Panc1 (cell line): ENCODE data around the gene ABCG1. TPM values are rescaled to one million over a fixed set of nuclear protein-coding genes. Genes with fewer than 3 reads are reported as not detected.

Experiments used
- ATAC-seq: fragments of 200-7000 bp; cut with Tn5 transposase; 2 replicates; pipeline ENCODE4 v1.9.1; 2020; ENCODE audit warnings: mild to moderate bottlenecking, moderate library complexity
- BruUV-seq: library from RNA; stranded (reverse); fragments of 400-500 nt; replicated peaks from 2 replicates; lab custom pipeline; 2021; lab: Mats Ljungman, UMichigan
- CTCF ChIA-PET: fragments of 300-600 bp; sonication (Branson Sonifier 250); formaldehyde crosslinking; loops from one replicate; lab custom pipeline; 2022; ENCODE audit warnings: antibody characterized with exemption; lab: Charles Lee
- POLR2A ChIA-PET: fragments of 300-600 bp; sonication (Branson Sonifier 250); formaldehyde crosslinking; loops from one replicate; lab custom pipeline; 2022; ENCODE audit warnings: antibody characterized with exemption; lab: Charles Lee
- DNase-seq: peaks from one replicate; pipeline ENCODE4 v3.0.0-alpha.2; 2010; ENCODE audit warnings: low read depth, low spot score
- H3K27ac ChIP-seq: 2 replicates; pipeline ENCODE4 v1.5.1; 2011; ENCODE audit warnings: mild to moderate bottlenecking, low read length, inconsistent platforms
- H3K27me3 ChIP-seq: fragments of 200-500 bp; sonication (Bioruptor generic); 2 replicates; pipeline ENCODE4 v1.6.0; 2014; ENCODE audit warnings: low read length, inconsistent platforms; ENCODE audit not compliant: control insufficient read depth, insufficient read depth
- H3K36me3 ChIP-seq: fragments of 200-500 bp; sonication (Bioruptor generic); 2 replicates; pipeline ENCODE4 v1.5.1; 2014; ENCODE audit warnings: inconsistent platforms, mild to moderate bottlenecking, low read length, moderate library complexity; ENCODE audit not compliant: control insufficient read depth, insufficient read depth
- H3K4me1 ChIP-seq: 2 replicates; pipeline ENCODE4 v1.5.1; 2011; ENCODE audit warnings: inconsistent platforms, mild to moderate bottlenecking, low read length, moderate library complexity; ENCODE audit not compliant: control insufficient read depth, insufficient read depth
- H3K4me3 ChIP-seq, 2 experiments: 2 replicates each; pipeline ENCODE4 v1.5.1; 2011 to 2012; ENCODE audit warnings: low read depth in 2 of 2, low read length in 2 of 2, mild to moderate bottlenecking in 2 of 2, inconsistent platforms in 1 of 2, moderate library complexity in 1 of 2
- H3K9me3 ChIP-seq: fragments of 200-500 bp; sonication (Bioruptor generic); 2 replicates; pipeline ENCODE4 v1.5.1; 2014; ENCODE audit warnings: low read depth, mild to moderate bottlenecking, inconsistent platforms, low read length, moderate library complexity; ENCODE audit not compliant: control insufficient read depth, insufficient read depth
- CTCF ChIP-seq: fragments of 450-650 bp; IDR thresholded peaks from 2 replicates; pipeline ENCODE4 v1.5.1; 2017; ENCODE audit warnings: mild to moderate bottlenecking
- POLR2AphosphoS5 ChIP-seq: IDR thresholded peaks from 2 replicates; pipeline ENCODE4 v1.6.1; 2012; ENCODE audit warnings: mild to moderate bottlenecking, low read depth, low read length, moderate library complexity
- SIN3A ChIP-seq: IDR thresholded peaks from 2 replicates; pipeline ENCODE4 v1.6.1; 2012; ENCODE audit warnings: low read depth, mild to moderate bottlenecking, low read length, moderate library complexity, borderline replicate concordance; ENCODE audit not compliant: insufficient read depth
- TCF7L2 ChIP-seq: IDR thresholded peaks from 2 replicates; pipeline ENCODE4 v1.6.1; 2011; ENCODE audit warnings: mild to moderate bottlenecking, low read depth, low read length, inconsistent platforms
- in situ Hi-C: cut with HindIII; loops from 2 replicates; pipeline ENCODE4 v1.10.0; 2016; ENCODE audit warnings: low sequenced_read_pairs, low pct_unique_long_range_greater_than_20kb
- intact Hi-C: fragments of 100-400 bp; cut with micrococcal nuclease; formaldehyde crosslinking; loops from one replicate; pipeline ENCODE4 v1.10.0; 2022; ENCODE audit not compliant: unreplicated experiment
- total RNA-seq: library from RNA; stranded (reverse); gene quantifications from one replicate; pipeline ENCODE4 v1.2.1, GENCODE V29; 2021; ENCODE audit not compliant: unreplicated experiment
- TF ChIP-seq, protein P1 (sequence below), 2 experiments: IDR thresholded peaks; 2 replicates each; pipeline ENCODE4 v1.6.1; 2011 to 2012; ENCODE audit warnings: low read depth in 2 of 2, control low read depth in 1 of 2, low read length in 1 of 2, mild to moderate bottlenecking in 1 of 2, moderate library complexity in 1 of 2; ENCODE audit not compliant: insufficient read depth in 1 of 2

Gene ABCG1
- total RNA-seq, 1 experiment from 2014 or later = 0.80 TPM

- TF ChIP-seq TCF7L2 (no peak), SIN3A (no peak), POLR2AphosphoS5 (no peak), CTCF (no peak)
- TF ChIP-seq, protein P1, sequence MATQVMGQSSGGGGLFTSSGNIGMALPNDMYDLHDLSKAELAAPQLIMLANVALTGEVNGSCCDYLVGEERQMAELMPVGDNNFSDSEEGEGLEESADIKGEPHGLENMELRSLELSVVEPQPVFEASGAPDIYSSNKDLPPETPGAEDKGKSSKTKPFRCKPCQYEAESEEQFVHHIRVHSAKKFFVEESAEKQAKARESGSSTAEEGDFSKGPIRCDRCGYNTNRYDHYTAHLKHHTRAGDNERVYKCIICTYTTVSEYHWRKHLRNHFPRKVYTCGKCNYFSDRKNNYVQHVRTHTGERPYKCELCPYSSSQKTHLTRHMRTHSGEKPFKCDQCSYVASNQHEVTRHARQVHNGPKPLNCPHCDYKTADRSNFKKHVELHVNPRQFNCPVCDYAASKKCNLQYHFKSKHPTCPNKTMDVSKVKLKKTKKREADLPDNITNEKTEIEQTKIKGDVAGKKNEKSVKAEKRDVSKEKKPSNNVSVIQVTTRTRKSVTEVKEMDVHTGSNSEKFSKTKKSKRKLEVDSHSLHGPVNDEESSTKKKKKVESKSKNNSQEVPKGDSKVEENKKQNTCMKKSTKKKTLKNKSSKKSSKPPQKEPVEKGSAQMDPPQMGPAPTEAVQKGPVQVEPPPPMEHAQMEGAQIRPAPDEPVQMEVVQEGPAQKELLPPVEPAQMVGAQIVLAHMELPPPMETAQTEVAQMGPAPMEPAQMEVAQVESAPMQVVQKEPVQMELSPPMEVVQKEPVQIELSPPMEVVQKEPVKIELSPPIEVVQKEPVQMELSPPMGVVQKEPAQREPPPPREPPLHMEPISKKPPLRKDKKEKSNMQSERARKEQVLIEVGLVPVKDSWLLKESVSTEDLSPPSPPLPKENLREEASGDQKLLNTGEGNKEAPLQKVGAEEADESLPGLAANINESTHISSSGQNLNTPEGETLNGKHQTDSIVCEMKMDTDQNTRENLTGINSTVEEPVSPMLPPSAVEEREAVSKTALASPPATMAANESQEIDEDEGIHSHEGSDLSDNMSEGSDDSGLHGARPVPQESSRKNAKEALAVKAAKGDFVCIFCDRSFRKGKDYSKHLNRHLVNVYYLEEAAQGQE (IDR thresholded peaks at IDR 0.05; ENCODE audit: insufficient read depth in 1 of 2, low read depth in 2 of 2, low read length in 1 of 2) = no peak
- no peaks in the 10 kb centered on the region for H3K4me1 ChIP-seq
- H3K4me3 ChIP-seq = no peak overlapping the region
- DNase-seq (no peak), ATAC-seq (no peak)
- H3K36me3 ChIP-seq = no peaks in the 10 kb centered on the region
- no peaks in the 10 kb centered on the region for H3K27me3 ChIP-seq
- intact Hi-C loops (loop anchor here (10.0 kb wide), 1 partner anchor 109 kb away; no protein-coding TSS in a partner anchor), in situ Hi-C loops (no loop called here)
- ChIA-PET CTCF (no interaction called here), POLR2A (no interaction called here)
- no TSS peak for BruUV-seq
- no peak overlapping the region for H3K27ac ChIP-seq
- H3K9me3 ChIP-seq = no peaks in the 10 kb centered on the region
Observed at GRCh38 chr21:42253466-42253865, 34.5 kb downstream of the ABCG1 start.

GRCh38 chr21:42254083-42254482 is 35.1 kb downstream of the ABCG1 start:
- no peaks in the 10 kb centered on the region for H3K9me3 ChIP-seq
- intact Hi-C loops (loop anchor here (10.0 kb wide), 1 partner anchor 109 kb away; no protein-coding TSS in a partner anchor), in situ Hi-C loops (no loop called here)
- H3K27me3 ChIP-seq = no peaks in the 10 kb centered on the region
- POLR2A ChIA-PET = no interaction called here
- DNase-seq = no peak
- BruUV-seq = no TSS peak
- TF ChIP-seq SIN3A = no peak
- TF ChIP-seq TCF7L2 = no peak
- no peak for TF ChIP-seq POLR2AphosphoS5
- TF ChIP-seq, protein P1 (IDR thresholded peaks at IDR 0.05; ENCODE audit: insufficient read depth in 1 of 2, low read depth in 2 of 2, low read length in 1 of 2) = no peak
- no peak for TF ChIP-seq CTCF
- H3K4me1 ChIP-seq = no peaks in the 10 kb centered on the region
- no peak overlapping the region for H3K4me3 ChIP-seq
- ATAC-seq = no peak
- H3K36me3 ChIP-seq = no peaks in the 10 kb centered on the region
- no peak overlapping the region for H3K27ac ChIP-seq
- CTCF ChIA-PET = no interaction called here
